HEK293 (cell line): Measurements from ENCODE around the gene ABHD17A.

Source experiments
- CTCF ChIA-PET: fragments of 350-600 bp; formaldehyde crosslinking; extraction: SDS; loops from one replicate; lab custom pipeline; 2021; ENCODE audit warnings: antibody characterized with exemption; lab: Yijun Ruan, JAX
- POLR2A ChIA-PET: fragments of 300-600 bp; formaldehyde crosslinking; extraction: SDS; loops from one replicate; lab custom pipeline; 2020; ENCODE audit warnings: antibody characterized with exemption, inconsistent platforms; lab: Yijun Ruan, JAX
- H3K27ac ChIP-seq: fragments of 200-500 bp; sonication (Bioruptor generic); 2 replicates; pipeline ENCODE4 v1.5.1; 2014; ENCODE audit warnings: low read depth, low read length, control low read depth, inconsistent platforms; ENCODE audit errors: extremely low read depth
- H3K36me3 ChIP-seq, 2 experiments: fragments of 200-500 bp in 1 of 2; sonication (Bioruptor generic) in 1 of 2; 1 replicate in 1 of 2; 2 replicates in 1 of 2; pipeline ENCODE4 v1.5.1; 2014 to 2017; ENCODE audit warnings: inconsistent platforms in 2 of 2, low read length in 2 of 2; ENCODE audit not compliant: control insufficient read depth in 2 of 2, insufficient read depth in 1 of 2
- H3K4me1 ChIP-seq: fragments of 200-500 bp; sonication (Bioruptor generic); 2 replicates; pipeline ENCODE4 v1.5.1; 2014; ENCODE audit warnings: mild to moderate bottlenecking, low read length, inconsistent platforms; ENCODE audit not compliant: control insufficient read depth, insufficient read depth
- H3K4me3 ChIP-seq: 2 replicates; pipeline ENCODE4 v1.5.1; 2011; ENCODE audit warnings: low read depth, mild to moderate bottlenecking, control low read depth, low read length, moderate library complexity
- H3K9me3 ChIP-seq: fragments of 200-500 bp; sonication (Bioruptor generic); 2 replicates; pipeline ENCODE4 v1.5.1; 2014; ENCODE audit warnings: low read depth, low read length, inconsistent platforms; ENCODE audit not compliant: control insufficient read depth, insufficient read depth
- EGR2 ChIP-seq: fragments of 450-650 bp; formaldehyde crosslinking; IDR thresholded peaks from 2 replicates; pipeline ENCODE4 v1.5.1; 2016; ENCODE audit warnings: low read depth, missing biosample characterization, missing genetic modification characterization
- FEZF1 ChIP-seq: fragments of 450-650 bp; formaldehyde crosslinking; IDR thresholded peaks from 2 replicates; pipeline ENCODE4 v1.5.1; 2016; ENCODE audit warnings: missing biosample characterization, missing genetic modification characterization
- IKZF3 ChIP-seq: fragments of 450-650 bp; IDR thresholded peaks from 2 replicates; pipeline ENCODE4 v1.5.0; 2018; ENCODE audit warnings: missing biosample characterization, mild to moderate bottlenecking, missing genetic modification characterization, moderate library complexity
- ZNF132 ChIP-seq: fragments of 450-650 bp; formaldehyde crosslinking; IDR thresholded peaks from 2 replicates; pipeline ENCODE4 v1.5.1; 2017; ENCODE audit warnings: missing biosample characterization, missing genetic modification characterization, borderline replicate concordance
- ZNF140 ChIP-seq: fragments of 450-650 bp; formaldehyde crosslinking; IDR thresholded peaks from 2 replicates; pipeline ENCODE4 v1.5.1; 2016; ENCODE audit warnings: missing biosample characterization, missing genetic modification characterization
- ZNF600 ChIP-seq: fragments of 450-650 bp; formaldehyde crosslinking; IDR thresholded peaks from 2 replicates; pipeline ENCODE4 v1.5.1; 2016; ENCODE audit warnings: missing biosample characterization, missing genetic modification characterization
- TF ChIP-seq, protein P1 (sequence below): fragments of 450-650 bp; formaldehyde crosslinking; IDR thresholded peaks from 2 replicates; pipeline ENCODE4 v1.5.1; 2016; ENCODE audit warnings: missing biosample characterization, missing genetic modification characterization
- TF ChIP-seq, protein P2 (sequence below): fragments of 450-650 bp; formaldehyde crosslinking; IDR thresholded peaks from 2 replicates; pipeline ENCODE4 v1.5.1; 2016; ENCODE audit warnings: missing biosample characterization, missing genetic modification characterization, borderline replicate concordance
- TF ChIP-seq, protein P3 (sequence below): fragments of 450-650 bp; formaldehyde crosslinking; IDR thresholded peaks from 2 replicates; pipeline ENCODE4 v1.5.1; 2016; ENCODE audit warnings: missing biosample characterization, missing genetic modification characterization
- TF ChIP-seq, protein P4 (sequence below): fragments of 450-650 bp; formaldehyde crosslinking; IDR thresholded peaks from 2 replicates; pipeline ENCODE4 v1.5.1; 2017; ENCODE audit warnings: missing biosample characterization, missing genetic modification characterization

ABHD17A gene

DNA sequence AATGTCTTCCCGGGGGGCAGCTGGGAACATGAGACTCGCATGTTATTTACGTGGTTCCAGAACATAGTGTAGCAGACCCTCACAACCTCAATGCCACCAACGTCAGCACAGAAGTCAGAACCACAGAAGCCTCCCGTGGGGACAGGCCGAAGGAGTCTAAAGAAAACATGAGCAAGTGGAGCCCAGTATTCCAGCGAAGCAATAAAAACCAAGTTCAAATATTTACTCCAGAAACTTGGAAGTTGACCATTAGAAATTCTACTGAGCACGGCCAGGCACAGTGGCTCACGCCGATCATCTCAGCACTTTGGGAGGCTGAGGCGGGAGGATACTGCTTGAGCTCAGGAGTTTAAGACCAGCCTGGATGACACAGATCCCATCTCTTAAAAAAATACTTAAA lies 55.3 kb downstream of the ABHD17A start (continued):
- no peak for TF ChIP-seq EGR2 (tag by site-specific recombination)
- no peak for TF ChIP-seq IKZF3 (tag by site-specific recombination)
- no peak for TF ChIP-seq ZNF140 (tag by site-specific recombination)
- TF ChIP-seq ZNF600 (tag by site-specific recombination): no peak
- TF ChIP-seq, protein P1, sequence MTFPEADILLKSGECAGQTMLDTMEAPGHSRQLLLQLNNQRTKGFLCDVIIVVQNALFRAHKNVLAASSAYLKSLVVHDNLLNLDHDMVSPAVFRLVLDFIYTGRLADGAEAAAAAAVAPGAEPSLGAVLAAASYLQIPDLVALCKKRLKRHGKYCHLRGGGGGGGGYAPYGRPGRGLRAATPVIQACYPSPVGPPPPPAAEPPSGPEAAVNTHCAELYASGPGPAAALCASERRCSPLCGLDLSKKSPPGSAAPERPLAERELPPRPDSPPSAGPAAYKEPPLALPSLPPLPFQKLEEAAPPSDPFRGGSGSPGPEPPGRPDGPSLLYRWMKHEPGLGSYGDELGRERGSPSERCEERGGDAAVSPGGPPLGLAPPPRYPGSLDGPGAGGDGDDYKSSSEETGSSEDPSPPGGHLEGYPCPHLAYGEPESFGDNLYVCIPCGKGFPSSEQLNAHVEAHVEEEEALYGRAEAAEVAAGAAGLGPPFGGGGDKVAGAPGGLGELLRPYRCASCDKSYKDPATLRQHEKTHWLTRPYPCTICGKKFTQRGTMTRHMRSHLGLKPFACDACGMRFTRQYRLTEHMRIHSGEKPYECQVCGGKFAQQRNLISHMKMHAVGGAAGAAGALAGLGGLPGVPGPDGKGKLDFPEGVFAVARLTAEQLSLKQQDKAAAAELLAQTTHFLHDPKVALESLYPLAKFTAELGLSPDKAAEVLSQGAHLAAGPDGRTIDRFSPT (tag by site-specific recombination): no peak
- TF ChIP-seq, protein P2, sequence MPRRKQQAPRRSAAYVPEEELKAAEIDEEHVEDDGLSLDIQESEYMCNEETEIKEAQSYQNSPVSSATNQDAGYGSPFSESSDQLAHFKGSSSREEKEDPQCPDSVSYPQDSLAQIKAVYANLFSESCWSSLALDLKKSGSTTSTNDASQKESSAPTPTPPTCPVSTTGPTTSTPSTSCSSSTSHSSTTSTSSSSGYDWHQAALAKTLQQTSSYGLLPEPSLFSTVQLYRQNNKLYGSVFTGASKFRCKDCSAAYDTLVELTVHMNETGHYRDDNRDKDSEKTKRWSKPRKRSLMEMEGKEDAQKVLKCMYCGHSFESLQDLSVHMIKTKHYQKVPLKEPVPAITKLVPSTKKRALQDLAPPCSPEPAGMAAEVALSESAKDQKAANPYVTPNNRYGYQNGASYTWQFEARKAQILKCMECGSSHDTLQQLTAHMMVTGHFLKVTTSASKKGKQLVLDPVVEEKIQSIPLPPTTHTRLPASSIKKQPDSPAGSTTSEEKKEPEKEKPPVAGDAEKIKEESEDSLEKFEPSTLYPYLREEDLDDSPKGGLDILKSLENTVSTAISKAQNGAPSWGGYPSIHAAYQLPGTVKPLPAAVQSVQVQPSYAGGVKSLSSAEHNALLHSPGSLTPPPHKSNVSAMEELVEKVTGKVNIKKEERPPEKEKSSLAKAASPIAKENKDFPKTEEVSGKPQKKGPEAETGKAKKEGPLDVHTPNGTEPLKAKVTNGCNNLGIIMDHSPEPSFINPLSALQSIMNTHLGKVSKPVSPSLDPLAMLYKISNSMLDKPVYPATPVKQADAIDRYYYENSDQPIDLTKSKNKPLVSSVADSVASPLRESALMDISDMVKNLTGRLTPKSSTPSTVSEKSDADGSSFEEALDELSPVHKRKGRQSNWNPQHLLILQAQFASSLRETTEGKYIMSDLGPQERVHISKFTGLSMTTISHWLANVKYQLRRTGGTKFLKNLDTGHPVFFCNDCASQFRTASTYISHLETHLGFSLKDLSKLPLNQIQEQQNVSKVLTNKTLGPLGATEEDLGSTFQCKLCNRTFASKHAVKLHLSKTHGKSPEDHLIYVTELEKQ (tag by site-specific recombination): no peak
- TF ChIP-seq, protein P3, sequence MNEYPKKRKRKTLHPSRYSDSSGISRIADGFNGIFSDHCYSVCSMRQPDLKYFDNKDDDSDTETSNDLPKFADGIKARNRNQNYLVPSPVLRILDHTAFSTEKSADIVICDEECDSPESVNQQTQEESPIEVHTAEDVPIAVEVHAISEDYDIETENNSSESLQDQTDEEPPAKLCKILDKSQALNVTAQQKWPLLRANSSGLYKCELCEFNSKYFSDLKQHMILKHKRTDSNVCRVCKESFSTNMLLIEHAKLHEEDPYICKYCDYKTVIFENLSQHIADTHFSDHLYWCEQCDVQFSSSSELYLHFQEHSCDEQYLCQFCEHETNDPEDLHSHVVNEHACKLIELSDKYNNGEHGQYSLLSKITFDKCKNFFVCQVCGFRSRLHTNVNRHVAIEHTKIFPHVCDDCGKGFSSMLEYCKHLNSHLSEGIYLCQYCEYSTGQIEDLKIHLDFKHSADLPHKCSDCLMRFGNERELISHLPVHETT: no peak
- TF ChIP-seq FEZF1 (tag by site-specific recombination): no peak
- TF ChIP-seq, protein P4, sequence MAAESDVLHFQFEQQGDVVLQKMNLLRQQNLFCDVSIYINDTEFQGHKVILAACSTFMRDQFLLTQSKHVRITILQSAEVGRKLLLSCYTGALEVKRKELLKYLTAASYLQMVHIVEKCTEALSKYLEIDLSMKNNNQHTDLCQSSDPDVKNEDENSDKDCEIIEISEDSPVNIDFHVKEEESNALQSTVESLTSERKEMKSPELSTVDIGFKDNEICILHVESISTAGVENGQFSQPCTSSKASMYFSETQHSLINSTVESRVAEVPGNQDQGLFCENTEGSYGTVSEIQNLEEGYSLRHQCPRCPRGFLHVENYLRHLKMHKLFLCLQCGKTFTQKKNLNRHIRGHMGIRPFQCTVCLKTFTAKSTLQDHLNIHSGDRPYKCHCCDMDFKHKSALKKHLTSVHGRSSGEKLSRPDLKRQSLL: no peak

DNA sequence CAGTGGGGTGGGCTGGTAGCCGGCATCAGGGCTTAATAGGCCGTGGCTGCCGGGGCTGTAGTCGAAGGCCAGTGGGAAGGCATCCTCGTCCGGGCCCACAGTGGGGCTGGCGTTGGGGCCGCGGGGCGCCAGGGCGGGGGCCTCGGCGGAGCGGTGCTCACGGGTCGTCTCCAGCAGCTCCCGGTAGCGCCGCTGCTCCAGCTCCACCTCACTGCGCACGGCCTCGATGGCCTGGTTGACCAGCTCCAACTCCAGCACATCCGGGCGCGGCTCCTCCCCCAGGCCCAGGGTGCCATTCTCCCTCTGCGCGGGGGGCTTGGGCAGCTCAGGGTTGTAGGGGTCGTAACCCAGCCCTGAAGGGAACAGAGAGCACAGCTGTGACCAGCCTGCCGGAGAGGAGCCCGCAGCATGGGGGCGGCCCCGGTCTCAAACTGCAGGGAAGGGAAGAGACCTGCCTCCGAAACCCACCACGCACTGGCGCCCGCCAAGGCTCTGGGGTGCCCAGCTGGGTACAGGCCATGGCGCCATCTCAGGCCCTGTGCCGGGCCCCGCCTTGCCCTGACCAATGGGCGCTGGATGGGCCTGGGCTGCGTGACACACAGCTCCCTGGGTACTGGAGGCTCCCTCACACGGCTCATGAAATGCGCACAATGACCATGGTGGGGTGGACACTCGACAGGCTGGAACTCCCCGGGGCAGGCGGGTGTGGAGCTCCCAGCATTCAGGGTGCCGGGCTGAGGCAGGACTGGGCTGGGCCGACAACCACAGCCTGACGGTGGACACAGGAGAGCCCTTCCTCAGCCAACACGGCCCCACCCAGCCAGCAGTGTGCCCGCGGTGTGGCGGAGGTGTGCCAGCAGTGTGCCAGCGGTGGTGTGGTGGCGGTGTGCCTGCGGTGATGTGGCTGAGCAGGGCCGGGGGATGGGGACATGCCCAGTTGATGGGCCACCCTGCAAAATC lies 56.7 kb downstream of the ABHD17A start:
- Histone ChIP-seq H3K27ac (no peak overlapping the region), H3K4me1 (no peaks in the 10 kb centered on the region), H3K9me3 (no peaks in the 10 kb centered on the region), H3K4me3 (no peak overlapping the region), H3K36me3 (peaks cover 12 to 45% of the 10 kb centered on the region in 2 experiments; a peak in 2 of 3 replicates)
- CTCF ChIA-PET: interaction anchor here (0.7 to 2.8 kb wide), 4 partner anchors 9 to 222 kb away, joined by 4 to 19 read pairs (median 4); no protein-coding TSS in a partner anchor
- no peak for TF ChIP-seq ZNF132 (tag by site-specific recombination)
- TF ChIP-seq, protein P1 (tag by site-specific recombination): peak; percentile 75
- POLR2A ChIA-PET: interaction anchor here (0.6 kb wide), 1 partner anchor 286 kb away, joined by 3 read pairs; no protein-coding TSS in a partner anchor
